ENCODE results near the gene TRIM66. TPM values are rescaled to one million over a fixed set of nuclear protein-coding genes. Genes with fewer than 3 reads are reported as not detected.

TRIM66 gene
- total and polyA plus RNA-seq, 10 of the 15 experiments (the other 5 are each of a cell fraction or from before 2014, with no cell fraction given) = 1.7 to 14.5 (median 7.4) TPM

DNA sequence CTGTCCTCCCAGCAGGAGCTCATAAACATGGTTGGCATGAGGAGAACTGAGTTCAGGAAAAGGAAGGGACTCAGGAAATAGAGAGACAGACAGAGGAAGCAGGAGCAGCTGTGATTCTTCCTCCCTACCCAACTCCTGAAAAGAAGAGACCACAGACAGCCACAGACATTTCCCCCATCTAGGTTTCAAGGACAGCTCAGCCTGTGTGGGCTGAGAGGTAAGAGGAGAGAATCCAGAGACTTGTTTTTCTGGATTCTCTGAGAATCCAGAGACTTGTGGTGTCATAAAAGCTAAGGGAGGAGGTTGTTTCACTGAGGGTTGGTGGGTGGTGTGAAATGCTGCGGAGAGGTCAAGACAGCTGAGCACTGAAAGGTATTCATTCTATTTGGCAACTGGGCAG lies 69.4 kb downstream of the TRIM66 start:
- no peaks in the 10 kb centered on the region for H3K79me2 ChIP-seq (ENCODE audit: control insufficient read depth, insufficient read depth, low read length)
- no peak overlapping the region for H2AFZ ChIP-seq (ENCODE audit: control insufficient read depth, low read depth, low read length)
- no peak for TF ChIP-seq KLF5 (IDR thresholded peaks at IDR 0.05; ENCODE audit: partially characterized antibody)
- no peak for TF ChIP-seq CHD2 (IDR thresholded peaks at IDR 0.05; ENCODE audit: borderline replicate concordance, low read depth, low read length)
- no peak for TF ChIP-seq SP1 (IDR thresholded peaks at IDR 0.05; ENCODE audit: low read depth, low read length)
- no peak for TF ChIP-seq SUZ12 (IDR thresholded peaks at IDR 0.05; ENCODE audit: unreplicated experiment)
- no peak for TF ChIP-seq POU2F2 (IDR thresholded peaks at IDR 0.05; ENCODE audit: borderline replicate concordance, low read depth, low read length)
- TF ChIP-seq, protein P1, sequence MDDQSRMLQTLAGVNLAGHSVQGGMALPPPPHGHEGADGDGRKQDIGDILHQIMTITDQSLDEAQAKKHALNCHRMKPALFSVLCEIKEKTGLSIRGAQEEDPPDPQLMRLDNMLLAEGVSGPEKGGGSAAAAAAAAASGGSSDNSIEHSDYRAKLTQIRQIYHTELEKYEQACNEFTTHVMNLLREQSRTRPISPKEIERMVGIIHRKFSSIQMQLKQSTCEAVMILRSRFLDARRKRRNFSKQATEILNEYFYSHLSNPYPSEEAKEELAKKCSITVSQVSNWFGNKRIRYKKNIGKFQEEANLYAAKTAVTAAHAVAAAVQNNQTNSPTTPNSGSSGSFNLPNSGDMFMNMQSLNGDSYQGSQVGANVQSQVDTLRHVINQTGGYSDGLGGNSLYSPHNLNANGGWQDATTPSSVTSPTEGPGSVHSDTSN (IDR thresholded peaks at IDR 0.05; ENCODE audit: insufficient replicate concordance, low read depth, low read length) = no peak
- TF ChIP-seq ZNF274 (IDR thresholded peaks at IDR 0.05; ENCODE audit: insufficient read depth, insufficient read length) = no peak
- no peak for TF ChIP-seq RB1 (IDR thresholded peaks at IDR 0.05; ENCODE audit: borderline replicate concordance)
- no peak for TF ChIP-seq EZH2 (IDR thresholded peaks at IDR 0.05; ENCODE audit: borderline replicate concordance, control insufficient read depth, low read depth, low read length)
- TF ChIP-seq IRF4 (IDR thresholded peaks at IDR 0.05; ENCODE audit: low read depth, low read length) = no peak
- TF ChIP-seq GATAD2B (conservative IDR thresholded peaks at IDR 0.05; ENCODE audit: low read depth) = no peak
- no peak for TF ChIP-seq RELA (IDR thresholded peaks at IDR 0.05; ENCODE audit: borderline replicate concordance, partially characterized antibody)
- TF ChIP-seq, protein P2, sequence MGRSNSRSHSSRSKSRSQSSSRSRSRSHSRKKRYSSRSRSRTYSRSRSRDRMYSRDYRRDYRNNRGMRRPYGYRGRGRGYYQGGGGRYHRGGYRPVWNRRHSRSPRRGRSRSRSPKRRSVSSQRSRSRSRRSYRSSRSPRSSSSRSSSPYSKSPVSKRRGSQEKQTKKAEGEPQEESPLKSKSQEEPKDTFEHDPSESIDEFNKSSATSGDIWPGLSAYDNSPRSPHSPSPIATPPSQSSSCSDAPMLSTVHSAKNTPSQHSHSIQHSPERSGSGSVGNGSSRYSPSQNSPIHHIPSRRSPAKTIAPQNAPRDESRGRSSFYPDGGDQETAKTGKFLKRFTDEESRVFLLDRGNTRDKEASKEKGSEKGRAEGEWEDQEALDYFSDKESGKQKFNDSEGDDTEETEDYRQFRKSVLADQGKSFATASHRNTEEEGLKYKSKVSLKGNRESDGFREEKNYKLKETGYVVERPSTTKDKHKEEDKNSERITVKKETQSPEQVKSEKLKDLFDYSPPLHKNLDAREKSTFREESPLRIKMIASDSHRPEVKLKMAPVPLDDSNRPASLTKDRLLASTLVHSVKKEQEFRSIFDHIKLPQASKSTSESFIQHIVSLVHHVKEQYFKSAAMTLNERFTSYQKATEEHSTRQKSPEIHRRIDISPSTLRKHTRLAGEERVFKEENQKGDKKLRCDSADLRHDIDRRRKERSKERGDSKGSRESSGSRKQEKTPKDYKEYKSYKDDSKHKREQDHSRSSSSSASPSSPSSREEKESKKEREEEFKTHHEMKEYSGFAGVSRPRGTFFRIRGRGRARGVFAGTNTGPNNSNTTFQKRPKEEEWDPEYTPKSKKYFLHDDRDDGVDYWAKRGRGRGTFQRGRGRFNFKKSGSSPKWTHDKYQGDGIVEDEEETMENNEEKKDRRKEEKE (IDR thresholded peaks at IDR 0.05) = no peak
- no peak for TF ChIP-seq ZZZ3 (IDR thresholded peaks at IDR 0.05; ENCODE audit: control insufficient read depth, insufficient read length, low read depth)
- peaks cover 4 to 11% of the 10 kb centered on the region in 2 experiments; a peak in 3 of 4 replicates for H3K36me3 ChIP-seq (ENCODE audit: control insufficient read depth in 2 of 2, insufficient read depth in 2 of 2, low read length in 1 of 2)
- CTCF ChIA-PET = interaction anchor here (1.0 to 1.2 kb wide), 2 partner anchors 13 to 346 kb away, joined by 4 read pairs; no protein-coding TSS in a partner anchor
- H3K4me3 ChIP-seq = no peak overlapping the region
- H4K20me1 ChIP-seq (ENCODE audit: control insufficient read depth, insufficient read depth) = no peaks in the 10 kb centered on the region
- ATAC-seq (no peak), FAIRE-seq (no peak), DNase-seq (ENCODE audit: low read depth, low spot score) (no peak)
- SMC1A ChIA-PET (ENCODE audit: uncharacterized antibody, unreplicated experiment) = interaction anchor here (1.1 to 1.6 kb wide), 3 partner anchors 12 to 32 kb away, joined by 3 to 4 read pairs (median 3); no protein-coding TSS in a partner anchor
- RAD21 ChIA-PET (ENCODE audit: unreplicated experiment) = no interaction called here
- BruUV-seq (replicated peaks) = no TSS peak
- no peak overlapping the region for H3K27ac ChIP-seq (ENCODE audit: control insufficient read depth, insufficient read depth)
- no peak overlapping the region; the same call in 1 of the 2 replicates for H3K9ac ChIP-seq (ENCODE audit: control insufficient read depth, insufficient read depth, low read length)
- no peak overlapping the region for H3K4me2 ChIP-seq (ENCODE audit: control insufficient read depth, insufficient read depth)
- no peaks in the 10 kb centered on the region for H3K4me1 ChIP-seq (ENCODE audit: control insufficient read depth, insufficient read depth, low read length)
- H3K9me3 ChIP-seq (replicated peaks; ENCODE audit: control insufficient read depth, insufficient read depth, low read length) = no peaks in the 10 kb centered on the region
- POLR2A ChIA-PET = interaction anchor here (0.6 kb wide), 1 partner anchor 16 kb away, joined by 4 read pairs; no protein-coding TSS in a partner anchor
- in situ Hi-C loops (cut with MboI) = no loop called here
- WGBS (ENCODE audit: insufficient coverage, insufficient replicate concordance, low lambda C conversion rate, missing lambda C conversion rate) = 100% methylated on average over 1 of the region's 1 CpG
- no peaks in the 10 kb centered on the region for H3K27me3 ChIP-seq (replicated peaks in 1 of 2; ENCODE audit: control insufficient read depth in 2 of 2, insufficient read depth in 2 of 2, low read length in 1 of 2)
- intact Hi-C loops (cut with micrococcal nuclease; ENCODE audit: unreplicated experiment) = no loop called here

All from GM12878 (cell line).